ENCODE measurements around the gene PDE5A.

PDE5A gene

GRCh38 chr4:119525005-119525749 is 103.4 kb downstream of the PDE5A start:
- DNase-seq (ENCODE audit: extremely low read depth in 1 of 2, low read depth in 1 of 2): no peak

GRCh38 chr4:119523399-119523798 is 105.2 kb downstream of the PDE5A start:
- no peak for DNase-seq (ENCODE audit: extremely low read depth in 1 of 2, low read depth in 1 of 2)

GRCh38 chr4:119521268-119521667 is 107.3 kb downstream of the PDE5A start:
- no peak for DNase-seq (ENCODE audit: extremely low read depth in 1 of 2, low read depth in 1 of 2)

- no peak for DNase-seq (ENCODE audit: extremely low read depth in 1 of 2, low read depth in 1 of 2)
Measured at GRCh38 chr4:119518915-119519410, 109.6 kb downstream of the PDE5A start.

GRCh38 chr4:119518230-119518892 is 110.2 kb downstream of the PDE5A start:
- DNase-seq (ENCODE audit: extremely low read depth in 1 of 2, low read depth in 1 of 2): no peak

- no peak for DNase-seq (ENCODE audit: extremely low read depth in 1 of 2, low read depth in 1 of 2)
Measured at GRCh38 chr4:119517361-119518229, 111.0 kb downstream of the PDE5A start.

GRCh38 chr4:119512398-119512797 is 116.2 kb downstream of the PDE5A start:
- no peak for DNase-seq (ENCODE audit: extremely low read depth in 1 of 2, low read depth in 1 of 2)

GRCh38 chr4:119510395-119511149 is 118.0 kb downstream of the PDE5A start:
- no peak for DNase-seq (ENCODE audit: extremely low read depth in 1 of 2, low read depth in 1 of 2)

GRCh38 chr4:119508281-119508680 is 120.3 kb downstream of the PDE5A start:
- DNase-seq (ENCODE audit: extremely low read depth in 1 of 2, low read depth in 1 of 2): no peak

GRCh38 chr4:119506806-119507205 is 121.8 kb downstream of the PDE5A start:
- DNase-seq (ENCODE audit: extremely low read depth in 1 of 2, low read depth in 1 of 2): no peak

- no peak for DNase-seq (ENCODE audit: extremely low read depth in 1 of 2, low read depth in 1 of 2)
Measured at GRCh38 chr4:119504616-119505015, 124.0 kb downstream of the PDE5A start.

GRCh38 chr4:119501740-119502139 is 126.9 kb downstream of the PDE5A start:
- DNase-seq (ENCODE audit: extremely low read depth in 1 of 2, low read depth in 1 of 2): no peak

- DNase-seq (ENCODE audit: extremely low read depth in 1 of 2, low read depth in 1 of 2): no peak
Measured at GRCh38 chr4:119498527-119498926, 130.1 kb downstream of the PDE5A start.

GRCh38 chr4:119493886-119494285 is 134.7 kb downstream of the PDE5A start:
- DNase-seq (ENCODE audit: extremely low read depth in 1 of 2, low read depth in 1 of 2): no peak

- DNase-seq (ENCODE audit: extremely low read depth in 1 of 2, low read depth in 1 of 2): no peak
Measured at GRCh38 chr4:119493419-119493818, 135.2 kb downstream of the PDE5A start.

- no peak for DNase-seq (ENCODE audit: extremely low read depth in 1 of 2, low read depth in 1 of 2)
Measured at GRCh38 chr4:119490335-119490734, 138.3 kb downstream of the PDE5A start.

- DNase-seq (ENCODE audit: extremely low read depth in 1 of 2, low read depth in 1 of 2): no peak
Measured at GRCh38 chr4:119489305-119489704, 139.3 kb downstream of the PDE5A start.

GRCh38 chr4:119480331-119480730 is 148.3 kb downstream of the PDE5A start:
- no peak for DNase-seq (ENCODE audit: extremely low read depth in 1 of 2, low read depth in 1 of 2)

- DNase-seq (ENCODE audit: extremely low read depth in 1 of 2, low read depth in 1 of 2): no peak
Measured at GRCh38 chr4:119479835-119480234, 148.8 kb downstream of the PDE5A start.

GRCh38 chr4:119479180-119479808 is 149.3 kb downstream of the PDE5A start:
- no peak for DNase-seq (ENCODE audit: extremely low read depth in 1 of 2, low read depth in 1 of 2)

All from stimulated activated CD8-positive, alpha-beta memory T cell treated with anti-CD3 and anti-CD28 coated beads, Interleukin-7, amount 100 ng/mL, for 48 hours (primary cell).